Measurements from ENCODE around the gene BACE2.

BACE2 gene

DNA sequence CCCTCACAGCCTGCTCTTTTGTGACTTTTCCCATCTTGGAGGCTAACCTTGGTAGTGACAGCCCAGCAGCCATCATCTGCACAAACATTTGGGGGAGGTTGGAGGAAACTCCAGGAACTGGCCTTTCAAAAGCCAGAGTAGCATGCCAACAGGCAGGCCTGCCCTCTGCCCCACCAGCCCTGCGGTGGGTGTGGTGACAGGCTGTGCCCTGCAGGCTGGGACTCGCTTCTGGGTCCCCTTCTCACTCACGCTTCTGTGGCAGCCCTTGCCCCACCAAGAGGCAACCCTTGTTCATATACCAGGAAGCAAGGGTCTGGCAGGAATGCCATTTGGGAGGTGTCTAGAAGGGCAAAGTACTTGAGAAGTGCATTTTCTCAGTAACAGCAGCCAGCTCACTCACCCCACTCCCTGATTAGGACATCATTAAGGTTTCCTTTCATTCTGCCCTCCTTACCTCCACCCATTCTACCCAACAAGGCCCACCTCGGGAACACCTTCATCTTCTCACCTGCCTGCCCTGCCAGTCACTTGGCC is 127.8 kb downstream of the BACE2 start:
- H2AFZ ChIP-seq (ENCODE audit: low read depth, low read length), result no peak overlapping the region
- no peaks in the 10 kb centered on the region for H3K79me2 ChIP-seq (ENCODE audit: insufficient read depth, low read length)
- H4K20me1 ChIP-seq (ENCODE audit: insufficient read depth, low read length), result no peaks in the 10 kb centered on the region
- no peak overlapping the region for H3K27ac ChIP-seq (ENCODE audit: low read length)
- H3K27me3 ChIP-seq (ENCODE audit: insufficient read depth, low read length, poor library complexity), result no peaks in the 10 kb centered on the region
- no peaks in the 10 kb centered on the region for H3K4me1 ChIP-seq (ENCODE audit: insufficient read depth, low read length)
- no peak overlapping the region for H3K4me2 ChIP-seq (ENCODE audit: insufficient read depth, low read length)
- H3K9ac ChIP-seq (ENCODE audit: low read depth, low read length), result no peak overlapping the region
- H3K9me3 ChIP-seq (ENCODE audit: insufficient read depth, low read length, severe bottlenecking), result peaks cover 11% of the 10 kb centered on the region
- H3K4me3 ChIP-seq (ENCODE audit: low read depth in 1 of 2, low read length in 2 of 2), result no peak overlapping the region
- TF ChIP-seq EZH2 (IDR thresholded peaks at IDR 0.05; ENCODE audit: borderline replicate concordance, low read depth, low read length, severe bottlenecking), result no peak
- TF ChIP-seq, protein P1, sequence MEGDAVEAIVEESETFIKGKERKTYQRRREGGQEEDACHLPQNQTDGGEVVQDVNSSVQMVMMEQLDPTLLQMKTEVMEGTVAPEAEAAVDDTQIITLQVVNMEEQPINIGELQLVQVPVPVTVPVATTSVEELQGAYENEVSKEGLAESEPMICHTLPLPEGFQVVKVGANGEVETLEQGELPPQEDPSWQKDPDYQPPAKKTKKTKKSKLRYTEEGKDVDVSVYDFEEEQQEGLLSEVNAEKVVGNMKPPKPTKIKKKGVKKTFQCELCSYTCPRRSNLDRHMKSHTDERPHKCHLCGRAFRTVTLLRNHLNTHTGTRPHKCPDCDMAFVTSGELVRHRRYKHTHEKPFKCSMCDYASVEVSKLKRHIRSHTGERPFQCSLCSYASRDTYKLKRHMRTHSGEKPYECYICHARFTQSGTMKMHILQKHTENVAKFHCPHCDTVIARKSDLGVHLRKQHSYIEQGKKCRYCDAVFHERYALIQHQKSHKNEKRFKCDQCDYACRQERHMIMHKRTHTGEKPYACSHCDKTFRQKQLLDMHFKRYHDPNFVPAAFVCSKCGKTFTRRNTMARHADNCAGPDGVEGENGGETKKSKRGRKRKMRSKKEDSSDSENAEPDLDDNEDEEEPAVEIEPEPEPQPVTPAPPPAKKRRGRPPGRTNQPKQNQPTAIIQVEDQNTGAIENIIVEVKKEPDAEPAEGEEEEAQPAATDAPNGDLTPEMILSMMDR (IDR thresholded peaks at IDR 0.05; ENCODE audit: borderline replicate concordance, extremely low read depth, low read length, poor library complexity, severe bottlenecking), result no peak
- ATAC-seq (ENCODE audit: insufficient read depth, low read depth) (no peak), DNase-seq (no peak)
- no peaks in the 10 kb centered on the region for H3K36me3 ChIP-seq (ENCODE audit: insufficient read depth, low read length)

GRCh38 chr21:41302976-41303375 is 135.0 kb downstream of the BACE2 start:
- ATAC-seq (ENCODE audit: insufficient read depth, low read depth), result no peak
- Histone ChIP-seq H4K20me1 (ENCODE audit: insufficient read depth, low read length) (no peaks in the 10 kb centered on the region), H3K4me3 (ENCODE audit: low read depth in 1 of 2, low read length in 2 of 2) (no peak overlapping the region), H2AFZ (ENCODE audit: low read depth, low read length) (no peak overlapping the region), H3K4me1 (ENCODE audit: insufficient read depth, low read length) (no peaks in the 10 kb centered on the region), H3K9ac (ENCODE audit: low read depth, low read length) (no peak overlapping the region), H3K79me2 (ENCODE audit: insufficient read depth, low read length) (no peaks in the 10 kb centered on the region), H3K27ac (ENCODE audit: low read length) (no peak overlapping the region), H3K27me3 (ENCODE audit: insufficient read depth, low read length, poor library complexity) (no peaks in the 10 kb centered on the region), H3K4me2 (ENCODE audit: insufficient read depth, low read length) (no peak overlapping the region), H3K36me3 (ENCODE audit: insufficient read depth, low read length) (no peaks in the 10 kb centered on the region), H3K9me3 (ENCODE audit: insufficient read depth, low read length, severe bottlenecking) (peaks cover 2% of the 10 kb centered on the region)
- DNase-seq, result no peak
- TF ChIP-seq, protein P1 (IDR thresholded peaks at IDR 0.05; ENCODE audit: borderline replicate concordance, extremely low read depth, low read length, poor library complexity, severe bottlenecking), result no peak
- TF ChIP-seq EZH2 (IDR thresholded peaks at IDR 0.05; ENCODE audit: borderline replicate concordance, low read depth, low read length, severe bottlenecking), result no peak

DNA sequence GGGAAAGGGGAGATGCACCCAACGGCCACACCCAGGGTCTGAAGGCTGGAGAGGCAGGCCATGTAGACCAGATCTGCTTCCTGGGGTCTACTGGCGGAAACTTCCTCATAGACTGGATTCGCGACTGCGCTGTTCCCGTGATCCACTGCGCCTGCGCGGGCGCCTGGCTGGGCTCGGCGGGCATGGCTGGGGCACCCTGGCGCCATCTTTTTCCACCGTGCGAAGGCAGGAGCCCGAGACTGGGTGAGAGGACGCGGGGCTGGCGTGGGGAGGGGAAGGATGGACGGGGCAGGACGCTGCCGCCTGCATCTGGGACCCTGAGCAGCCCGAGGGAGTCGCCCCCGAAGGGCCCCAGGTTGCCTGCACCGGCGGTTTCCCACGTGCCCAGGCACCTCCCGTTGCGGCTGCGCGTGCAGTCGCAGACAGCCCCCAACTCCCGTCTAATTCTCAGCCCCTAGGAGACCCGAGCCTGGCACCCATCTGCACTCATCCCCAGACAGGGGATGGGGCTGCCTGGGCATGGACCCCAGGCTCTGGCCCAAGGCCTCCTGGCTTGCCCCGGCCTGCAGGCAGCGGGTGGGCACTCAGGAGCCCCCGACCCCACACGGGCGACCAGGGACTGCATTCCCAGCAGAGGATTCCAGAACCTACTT is 136.2 kb downstream of the BACE2 start:
- no peak for ATAC-seq (ENCODE audit: insufficient read depth, low read depth)
- no peaks in the 10 kb centered on the region for H3K27me3 ChIP-seq (ENCODE audit: insufficient read depth, low read length, poor library complexity)

More for the DNA sequence above, 136.2 kb downstream of the BACE2 start:
- H3K4me2 ChIP-seq (ENCODE audit: insufficient read depth, low read length), result no peak overlapping the region
- H3K9me3 ChIP-seq (ENCODE audit: insufficient read depth, low read length, severe bottlenecking), result peaks cover 2% of the 10 kb centered on the region
- H3K9ac ChIP-seq (ENCODE audit: low read depth, low read length), result no peak overlapping the region
- DNase-seq, result no peak
- H3K27ac ChIP-seq (ENCODE audit: low read length), result no peak overlapping the region
- no peaks in the 10 kb centered on the region for H3K36me3 ChIP-seq (ENCODE audit: insufficient read depth, low read length)
- no peak overlapping the region for H2AFZ ChIP-seq (ENCODE audit: low read depth, low read length)
- no peaks in the 10 kb centered on the region for H4K20me1 ChIP-seq (ENCODE audit: insufficient read depth, low read length)
- TF ChIP-seq, protein P1 (IDR thresholded peaks at IDR 0.05; ENCODE audit: borderline replicate concordance, extremely low read depth, low read length, poor library complexity, severe bottlenecking), result no peak
- TF ChIP-seq EZH2 (IDR thresholded peaks at IDR 0.05; ENCODE audit: borderline replicate concordance, low read depth, low read length, severe bottlenecking), result no peak
- no peaks in the 10 kb centered on the region for H3K79me2 ChIP-seq (ENCODE audit: insufficient read depth, low read length)
- no peak overlapping the region for H3K4me3 ChIP-seq (ENCODE audit: low read depth in 1 of 2, low read length in 2 of 2)
- H3K4me1 ChIP-seq (ENCODE audit: insufficient read depth, low read length), result no peaks in the 10 kb centered on the region
